ENCODE data around the gene CCDC43.
"Not testable (repeated sequence)": the region's sequence is repeated elsewhere in the genome, so short reads cannot be mapped to it uniquely, and the experiment has no call there.

CCDC43 gene

GRCh38 chr17:44672479-44673093 is 17.0 kb downstream of the CCDC43 start:
- DNase-seq (ENCODE audit: low read depth) = no peak

GRCh38 chr17:44666006-44666405 is 23.6 kb downstream of the CCDC43 start:
- DNase-seq (ENCODE audit: low read depth) = no peak

GRCh38 chr17:44664867-44665266 is 24.7 kb downstream of the CCDC43 start:
- DNase-seq (ENCODE audit: low read depth) = no peak

GRCh38 chr17:44663095-44663494 is 26.5 kb downstream of the CCDC43 start:
- DNase-seq (ENCODE audit: low read depth) = no peak

- DNase-seq (ENCODE audit: low read depth) = no peak
Observed at GRCh38 chr17:44661835-44662234, 27.7 kb downstream of the CCDC43 start.

- peak; percentile 41 for DNase-seq (ENCODE audit: low read depth)
Observed at GRCh38 chr17:44655983-44656710, 33.4 kb downstream of the CCDC43 start, which contains the start of gene MEIOC. MEIOC (plus strand) TSS chr17:44656468; CDS start chr17:44656614, 146 bp downstream.

GRCh38 chr17:44653954-44654353 is 35.6 kb downstream of the CCDC43 start:
- DNase-seq (ENCODE audit: low read depth) = no peak

- DNase-seq (ENCODE audit: low read depth) = no peak
Observed at GRCh38 chr17:44653384-44653783, 36.2 kb downstream of the CCDC43 start.

- no peak for DNase-seq (ENCODE audit: low read depth)
Observed at GRCh38 chr17:44652727-44653126, 36.8 kb downstream of the CCDC43 start.

- no peak for DNase-seq (ENCODE audit: low read depth)
Observed at GRCh38 chr17:44651228-44651627, 38.3 kb downstream of the CCDC43 start.

- DNase-seq (ENCODE audit: low read depth) = no peak
Observed at GRCh38 chr17:44648963-44649362, 40.6 kb downstream of the CCDC43 start.

GRCh38 chr17:44647736-44648135 is 41.8 kb downstream of the CCDC43 start:
- no peak for DNase-seq (ENCODE audit: low read depth)

GRCh38 chr17:44646280-44646679 is 43.3 kb downstream of the CCDC43 start:
- DNase-seq (ENCODE audit: low read depth) = no peak

- DNase-seq (ENCODE audit: low read depth) = no peak
Observed at GRCh38 chr17:44645341-44645740, 44.2 kb downstream of the CCDC43 start.

- DNase-seq (ENCODE audit: low read depth) = no peak
Observed at GRCh38 chr17:44642834-44643233, 46.7 kb downstream of the CCDC43 start.

- no peak for DNase-seq (ENCODE audit: low read depth)
Observed at GRCh38 chr17:44637066-44637465, 52.5 kb downstream of the CCDC43 start.

- DNase-seq (ENCODE audit: low read depth) = no peak
Observed at GRCh38 chr17:44636562-44636961, 53.0 kb downstream of the CCDC43 start.

- not testable (repeated sequence) for DNase-seq (ENCODE audit: low read depth)
Observed at GRCh38 chr17:44634401-44634800, 55.2 kb downstream of the CCDC43 start.

- DNase-seq (ENCODE audit: low read depth) = no peak
Observed at GRCh38 chr17:44633998-44634397, 55.6 kb downstream of the CCDC43 start.

GRCh38 chr17:44630703-44631102 is 58.9 kb downstream of the CCDC43 start:
- DNase-seq (ENCODE audit: low read depth) = no peak

GRCh38 chr17:44629314-44629713 is 60.3 kb downstream of the CCDC43 start:
- no peak for DNase-seq (ENCODE audit: low read depth)

- DNase-seq (ENCODE audit: low read depth) = no peak
Observed at GRCh38 chr17:44628243-44629188, 61.1 kb downstream of the CCDC43 start.

All from activated T-cell treated with anti-CD3 and anti-CD28 coated beads for 24 hours (primary cell).